Measurements from ENCODE around the gene ARHGEF6. TPM values are rescaled to one million over a fixed set of nuclear protein-coding genes. Genes with fewer than 3 reads are reported as not detected.

Gene ARHGEF6
- total and polyA plus RNA-seq, 4 donors, result 1.6 to 9.2 (median 4.2) TPM

GRCh38 chrX:136639506-136640176 lies 141.1 kb downstream of the ARHGEF6 start:
- H3K9ac ChIP-seq (ENCODE audit: low read depth in 1 of 2, low read length in 2 of 2), result no peak overlapping the region
- H3K27ac ChIP-seq (ENCODE audit: low read depth in 1 of 2, low read length in 2 of 2), result no peak overlapping the region
- H3K4me3 ChIP-seq (ENCODE audit: low read depth in 1 of 3, low read length in 3 of 3), result no peak overlapping the region
- H3K36me3 ChIP-seq (ENCODE audit: control insufficient read depth in 4 of 4, insufficient read depth in 3 of 4, low read depth in 1 of 4, low read length in 3 of 4), result no peaks in the 10 kb centered on the region
- 69% methylated on average over 8 of the region's 8 CpGs for WGBS
- H3K27me3 ChIP-seq (ENCODE audit: control insufficient read depth in 4 of 4, insufficient read depth in 4 of 4, low read length in 3 of 4), result no peaks in the 10 kb centered on the region
- H3K9me3 ChIP-seq (ENCODE audit: control insufficient read depth in 4 of 4, low read length in 3 of 4), result no peaks in the 10 kb centered on the region
- DNase-seq (ENCODE audit: low spot score), result no peak
- TF ChIP-seq NR2F2 (IDR thresholded peaks at IDR 0.05) (no peak), EGR1 (IDR thresholded peaks at IDR 0.05; ENCODE audit: low read depth in 2 of 2) (no peak), HNF4G (IDR thresholded peaks at IDR 0.05) (no peak), REST (IDR thresholded peaks at IDR 0.05) (no peak), ZBTB33 (IDR thresholded peaks at IDR 0.05) (no peak), SP1 (IDR thresholded peaks at IDR 0.05) (no peak), CTCF (IDR thresholded peaks at IDR 0.05; ENCODE audit: low read depth, low read length, missing input control) (no peak), TAF1 (conservative IDR thresholded peaks at IDR 0.05) (no peak)
- H3K4me1 ChIP-seq (ENCODE audit: control insufficient read depth in 4 of 4, insufficient read depth in 4 of 4, low read length in 3 of 4), result no peaks in the 10 kb centered on the region

- no peak overlapping the region for H3K4me3 ChIP-seq (ENCODE audit: low read depth in 1 of 3, low read length in 3 of 3)
- DNase-seq (ENCODE audit: low spot score), result no peak
- 27% methylated on average over 3 of the region's 3 CpGs for WGBS
- peaks cover 0 to 6% (median 0%) of the 10 kb centered on the region in 4 donors for H3K27me3 ChIP-seq (ENCODE audit: control insufficient read depth in 4 of 4, insufficient read depth in 4 of 4, low read length in 3 of 4)
- H3K27ac ChIP-seq (ENCODE audit: low read depth in 1 of 2, low read length in 2 of 2), result no peak overlapping the region
- no peaks in the 10 kb centered on the region for H3K4me1 ChIP-seq (ENCODE audit: control insufficient read depth in 4 of 4, insufficient read depth in 4 of 4, low read length in 3 of 4)
- H3K9ac ChIP-seq (ENCODE audit: low read depth in 1 of 2, low read length in 2 of 2), result no peak overlapping the region
- no peaks in the 10 kb centered on the region for H3K36me3 ChIP-seq (ENCODE audit: control insufficient read depth in 4 of 4, insufficient read depth in 3 of 4, low read depth in 1 of 4, low read length in 3 of 4)
- no peaks in the 10 kb centered on the region for H3K9me3 ChIP-seq (ENCODE audit: control insufficient read depth in 4 of 4, low read length in 3 of 4)
- TF ChIP-seq FOXA1 (IDR thresholded peaks at IDR 0.05) (no peak), EGR1 (IDR thresholded peaks at IDR 0.05; ENCODE audit: low read depth in 2 of 2) (no peak), ATF3 (IDR thresholded peaks at IDR 0.05) (no peak), ZBTB33 (IDR thresholded peaks at IDR 0.05) (no peak), REST (IDR thresholded peaks at IDR 0.05) (no peak), HNF4G (IDR thresholded peaks at IDR 0.05) (no peak), FOXA2 (IDR thresholded peaks at IDR 0.05) (no peak), GABPA (IDR thresholded peaks at IDR 0.05 in 1 of 2, conservative IDR thresholded peaks at IDR 0.05 in 1 of 2) (no peak), RAD21 (IDR thresholded peaks at IDR 0.05) (no peak), RXRA (IDR thresholded peaks at IDR 0.05) (no peak), JUND (IDR thresholded peaks at IDR 0.05) (no peak), TAF1 (conservative IDR thresholded peaks at IDR 0.05) (no peak)
Observed at GRCh38 chrX:136636121-136636520, 144.6 kb downstream of the ARHGEF6 start.

Data from liver (tissue), 9 donors.